Measurements from ENCODE around the gene NPR1.

Gene NPR1

DNA sequence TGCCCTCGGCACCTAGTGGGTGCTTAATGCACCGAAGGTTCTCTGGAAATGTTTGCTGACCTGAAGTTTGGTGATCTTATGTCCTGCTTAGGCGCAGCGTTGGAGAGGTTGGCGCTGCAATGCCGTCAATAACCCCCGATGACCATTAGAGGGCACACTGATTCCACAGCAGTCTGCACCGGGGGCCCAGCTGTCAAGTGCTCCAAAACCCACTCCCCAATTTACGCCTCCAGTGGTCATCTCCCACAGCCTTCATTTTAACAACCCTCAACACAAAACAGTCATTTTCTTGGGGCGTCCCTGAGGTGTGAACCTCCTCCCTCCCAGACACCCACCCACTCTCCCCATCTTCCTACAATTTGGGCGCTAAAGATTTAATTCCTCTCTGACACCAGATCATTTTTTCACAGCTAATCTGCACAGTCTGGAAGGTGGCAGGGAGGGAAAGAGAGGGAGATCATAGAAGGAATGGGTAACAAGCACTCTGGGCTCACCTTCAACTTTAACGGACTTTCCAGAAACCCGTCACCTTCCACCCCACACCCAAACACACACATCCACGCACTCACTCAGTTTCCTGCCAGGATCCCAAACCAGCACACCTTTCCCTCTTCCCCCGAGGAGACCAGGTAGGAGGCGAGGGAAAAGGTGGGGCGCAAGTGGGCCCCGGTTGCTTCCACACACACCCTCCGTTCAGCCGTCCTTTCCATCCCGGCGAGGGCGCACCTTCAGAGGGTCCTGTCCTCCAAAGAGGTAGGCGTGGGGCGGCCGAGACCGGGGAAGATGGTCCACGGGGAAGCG is 570 bp upstream of the NPR1 start:
- H3K4me2 ChIP-seq, result peak overlapping the region; percentile 88 to 99 (median 96)
- H3K27me3 ChIP-seq, result peaks cover 39 to 53% (median 44%) of the 10 kb centered on the region in 11 experiments
- peaks cover 19 to 38% (median 28%) of the 10 kb centered on the region in 10 experiments for H3K4me1 ChIP-seq
- no peak for TF ChIP-seq Cebpa-rat (IDR thresholded peaks at IDR 0.05)
- peak overlapping the region; percentile 20 to 73 (median 66); a peak in 19 of 22 replicates for H3K9ac ChIP-seq
- no peaks in the 10 kb centered on the region for H3K36me3 ChIP-seq
- H4K20me1 ChIP-seq, result no peaks in the 10 kb centered on the region; a peak in 1 of 22 replicates
- H3K27ac ChIP-seq, result peak overlapping the region in 2 of 11 experiments; percentile 48 to 54; a peak in 4 of 22 replicates
- no peaks in the 10 kb centered on the region for H3K9me3 ChIP-seq (replicated peaks in 1 of 11)
- peak overlapping the region; percentile 49 to 71 (median 62) for H3K4me3 ChIP-seq

DNA sequence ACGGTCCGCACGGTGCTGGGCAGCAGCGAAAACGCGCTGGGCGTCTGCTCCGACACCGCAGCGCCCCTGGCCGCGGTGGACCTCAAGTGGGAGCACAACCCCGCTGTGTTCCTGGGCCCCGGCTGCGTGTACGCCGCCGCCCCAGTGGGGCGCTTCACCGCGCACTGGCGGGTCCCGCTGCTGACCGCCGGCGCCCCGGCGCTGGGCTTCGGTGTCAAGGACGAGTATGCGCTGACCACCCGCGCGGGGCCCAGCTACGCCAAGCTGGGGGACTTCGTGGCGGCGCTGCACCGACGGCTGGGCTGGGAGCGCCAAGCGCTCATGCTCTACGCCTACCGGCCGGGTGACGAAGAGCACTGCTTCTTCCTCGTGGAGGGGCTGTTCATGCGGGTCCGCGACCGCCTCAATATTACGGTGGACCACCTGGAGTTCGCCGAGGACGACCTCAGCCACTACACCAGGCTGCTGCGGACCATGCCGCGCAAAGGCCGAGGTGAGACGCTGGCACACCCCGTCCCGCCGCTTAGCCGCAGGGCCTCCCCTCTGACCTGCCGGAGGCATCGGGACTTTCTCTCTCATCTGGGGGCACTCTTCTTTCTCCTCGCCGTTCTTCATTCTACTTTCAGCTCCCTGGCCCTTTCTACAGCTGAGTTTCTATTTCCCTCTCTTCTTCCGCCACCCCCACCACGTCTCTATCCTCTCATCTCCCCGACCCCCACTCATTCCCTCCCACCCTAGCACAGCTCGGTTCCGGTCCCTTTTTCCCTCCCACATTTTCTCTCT is 1.0 kb downstream of the NPR1 start:
- Histone ChIP-seq H3K9ac (peak overlapping the region; percentile 20 to 73 (median 66); a peak in 21 of 22 replicates), H3K4me3 (peak overlapping the region; percentile 49 to 71 (median 62)), H3K4me2 (peak overlapping the region; percentile 88 to 99 (median 96)), H3K4me1 (peaks cover 21 to 35% (median 30%) of the 10 kb centered on the region in 10 experiments), H3K9me3 (replicated peaks in 1 of 11) (no peaks in the 10 kb centered on the region), H3K36me3 (no peaks in the 10 kb centered on the region), H4K20me1 (no peaks in the 10 kb centered on the region; a peak in 1 of 22 replicates), H3K27ac (peak overlapping the region in 8 of 11 experiments; percentile 31 to 68 (median 52); a peak in 14 of 22 replicates), H3K27me3 (peaks cover 39 to 54% (median 44%) of the 10 kb centered on the region in 11 experiments)
- TF ChIP-seq Cebpa-rat (IDR thresholded peaks at IDR 0.05), result no peak

DNA sequence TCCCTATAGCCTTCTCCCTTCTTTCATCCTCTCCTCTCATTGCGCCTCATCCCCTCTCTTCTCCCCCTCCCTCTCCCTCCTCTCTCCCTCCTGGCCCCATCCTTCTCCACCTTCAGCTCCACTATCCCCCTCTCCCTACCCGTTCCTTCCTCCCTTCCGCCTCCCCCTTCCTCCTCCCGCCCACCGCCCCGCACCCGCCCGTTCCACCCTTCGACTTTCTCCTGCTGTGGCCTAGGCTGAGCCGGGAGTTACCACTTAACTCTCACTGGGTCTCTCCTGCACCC is 1.6 kb downstream of the NPR1 start:
- Histone ChIP-seq H3K9ac (peak overlapping the region in 5 of 11 experiments; percentile 52 to 72 (median 71); a peak in 6 of 22 replicates), H3K27ac (no peak overlapping the region), H3K27me3 (peaks cover 39 to 54% (median 44%) of the 10 kb centered on the region in 11 experiments), H3K36me3 (no peaks in the 10 kb centered on the region), H3K9me3 (replicated peaks in 1 of 11) (no peaks in the 10 kb centered on the region), H3K4me3 (peak overlapping the region in 9 of 10 experiments; percentile 57 to 71 (median 63); a peak in 15 of 20 replicates), H3K4me2 (peak overlapping the region; percentile 88 to 99 (median 96); a peak in 20 of 22 replicates), H4K20me1 (no peaks in the 10 kb centered on the region; a peak in 1 of 22 replicates), H3K4me1 (peaks cover 21 to 35% (median 30%) of the 10 kb centered on the region in 10 experiments)
- TF ChIP-seq Cebpa-rat (IDR thresholded peaks at IDR 0.05), result no peak

DNA sequence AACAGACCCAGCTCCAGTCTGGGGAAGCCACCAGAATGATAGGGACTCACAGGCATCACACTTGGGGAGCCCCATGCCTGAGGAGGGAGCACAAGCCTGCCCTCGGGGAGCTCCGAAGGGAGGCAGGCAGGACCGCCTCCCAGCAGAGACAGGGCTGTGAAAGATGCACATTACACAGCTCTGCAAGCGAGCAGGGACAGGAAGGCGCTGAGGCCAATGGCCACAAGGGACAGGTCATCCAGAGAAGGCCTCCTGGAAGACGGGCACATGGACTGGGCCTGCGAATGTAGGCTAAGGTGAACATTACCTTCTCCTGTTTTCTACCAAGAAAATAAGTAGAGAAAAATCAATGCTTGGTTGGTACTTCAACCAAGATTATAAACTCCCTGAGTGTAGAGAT is 4.2 kb downstream of the NPR1 start:
- no peaks in the 10 kb centered on the region for H3K36me3 ChIP-seq
- no peaks in the 10 kb centered on the region for H3K9me3 ChIP-seq (replicated peaks in 1 of 11)
- H3K4me3 ChIP-seq, result no peak overlapping the region
- peaks cover 24 to 40% (median 34%) of the 10 kb centered on the region in 10 experiments for H3K4me1 ChIP-seq
- peaks cover 38 to 52% (median 43%) of the 10 kb centered on the region in 11 experiments for H3K27me3 ChIP-seq
- H3K27ac ChIP-seq, result no peak overlapping the region
- H4K20me1 ChIP-seq, result no peaks in the 10 kb centered on the region; a peak in 1 of 22 replicates
- H3K4me2 ChIP-seq, result no peak overlapping the region
- H3K9ac ChIP-seq, result no peak overlapping the region
- no peak for TF ChIP-seq Cebpa-rat (IDR thresholded peaks at IDR 0.05)

DNA sequence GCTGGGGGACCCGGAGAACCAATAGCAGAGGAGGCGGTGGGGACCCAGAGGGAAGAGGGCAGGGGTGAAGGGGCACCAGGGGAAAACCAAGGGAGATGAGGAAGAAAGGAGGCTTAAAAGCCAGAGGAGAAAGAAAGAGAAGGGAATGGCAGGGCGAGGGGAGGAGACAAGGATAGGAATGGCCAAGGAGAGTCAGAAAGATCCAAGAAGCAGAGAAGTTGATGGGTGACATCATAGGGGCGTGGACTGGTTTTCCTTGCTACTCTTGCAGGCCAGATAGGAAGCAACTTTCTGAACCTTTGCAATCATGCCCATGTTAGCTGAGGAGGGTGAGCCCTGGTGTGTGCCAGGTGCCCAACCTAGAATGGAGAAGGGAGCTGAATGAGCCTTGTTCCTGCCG is 5.4 kb downstream of the NPR1 start:
- Histone ChIP-seq H3K27me3 (peaks cover 27 to 41% (median 32%) of the 10 kb centered on the region in 11 experiments), H3K9me3 (replicated peaks in 1 of 11) (no peaks in the 10 kb centered on the region), H3K36me3 (no peaks in the 10 kb centered on the region), H3K4me1 (peaks cover 24 to 40% (median 34%) of the 10 kb centered on the region in 10 experiments), H3K27ac (no peak overlapping the region), H3K4me3 (no peak overlapping the region), H4K20me1 (no peaks in the 10 kb centered on the region; a peak in 1 of 22 replicates), H3K4me2 (peak overlapping the region in 2 of 11 experiments; percentile 21 to 36; a peak in 2 of 22 replicates), H3K9ac (no peak overlapping the region)
- TF ChIP-seq Cebpa-rat (IDR thresholded peaks at IDR 0.05), result no peak

DNA sequence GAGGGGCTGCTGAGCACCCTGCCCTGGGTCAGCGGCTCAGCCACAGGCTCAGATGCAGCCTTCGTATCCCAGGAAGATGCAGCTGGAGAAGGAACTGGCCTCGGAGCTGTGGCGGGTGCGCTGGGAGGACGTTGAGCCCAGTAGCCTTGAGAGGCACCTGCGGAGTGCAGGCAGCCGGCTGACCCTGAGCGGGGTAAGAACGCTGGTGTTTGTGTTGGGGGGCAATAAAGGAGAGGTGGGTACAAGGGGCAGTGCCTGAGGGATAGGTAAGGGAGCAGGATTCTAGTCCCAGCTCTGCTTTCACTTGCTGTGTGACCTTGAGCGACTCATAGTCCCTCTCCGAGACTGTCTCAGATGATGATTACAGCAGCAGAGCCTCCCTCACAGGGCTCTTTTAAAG is 6.4 kb downstream of the NPR1 start:
- no peaks in the 10 kb centered on the region for H3K9me3 ChIP-seq (replicated peaks in 1 of 11)
- no peak overlapping the region for H3K4me3 ChIP-seq
- H3K4me1 ChIP-seq, result peaks cover 16 to 35% (median 32%) of the 10 kb centered on the region in 10 experiments
- no peaks in the 10 kb centered on the region; a peak in 1 of 22 replicates for H4K20me1 ChIP-seq
- H3K9ac ChIP-seq, result no peak overlapping the region
- no peak for TF ChIP-seq Cebpa-rat (IDR thresholded peaks at IDR 0.05)
- peaks cover 16 to 31% (median 21%) of the 10 kb centered on the region in 11 experiments for H3K27me3 ChIP-seq
- H3K36me3 ChIP-seq, result no peaks in the 10 kb centered on the region
- no peak overlapping the region for H3K4me2 ChIP-seq
- no peak overlapping the region for H3K27ac ChIP-seq

DNA sequence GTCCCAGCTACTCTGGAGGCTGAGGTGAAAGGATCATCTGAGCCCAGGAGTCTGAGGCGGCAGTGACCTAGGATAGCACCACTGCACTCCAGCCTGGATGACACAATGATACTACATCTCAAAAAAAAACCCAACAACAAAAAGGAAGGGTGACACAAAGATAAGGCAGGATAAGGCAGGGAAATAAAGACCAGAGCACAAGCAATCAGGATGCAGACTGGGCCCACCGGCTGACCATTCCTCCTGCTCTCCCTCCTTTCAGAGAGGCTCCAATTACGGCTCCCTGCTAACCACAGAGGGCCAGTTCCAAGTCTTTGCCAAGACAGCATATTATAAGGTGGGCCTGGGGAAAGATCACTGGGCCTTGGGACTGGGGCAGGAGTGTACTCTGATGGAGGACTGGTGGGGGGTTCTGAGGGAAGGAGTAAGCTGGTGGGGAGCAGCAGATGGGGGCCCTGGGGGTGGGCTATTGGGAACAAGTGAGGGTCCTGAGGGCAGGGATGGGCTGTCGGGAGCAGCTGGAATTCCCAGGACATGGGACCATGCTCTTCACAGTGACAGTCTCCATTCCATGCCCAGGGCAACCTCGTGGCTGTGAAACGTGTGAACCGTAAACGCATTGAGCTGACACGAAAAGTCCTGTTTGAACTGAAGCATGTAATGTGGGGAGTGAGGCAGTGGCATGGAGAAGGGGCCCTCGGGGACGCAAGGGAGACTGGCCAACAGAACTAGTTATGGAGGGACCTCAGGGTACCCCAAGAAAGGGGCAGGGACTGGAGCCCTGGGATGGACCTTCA is 7.3 kb downstream of the NPR1 start:
- Histone ChIP-seq H3K9me3 (replicated peaks in 1 of 11) (no peaks in the 10 kb centered on the region), H3K27me3 (peaks cover 8 to 22% (median 13%) of the 10 kb centered on the region in 11 experiments), H3K9ac (no peak overlapping the region), H3K4me3 (no peak overlapping the region), H3K27ac (no peak overlapping the region), H4K20me1 (no peaks in the 10 kb centered on the region; a peak in 1 of 22 replicates), H3K4me2 (no peak overlapping the region), H3K36me3 (no peaks in the 10 kb centered on the region), H3K4me1 (peaks cover 16 to 41% (median 32%) of the 10 kb centered on the region in 10 experiments)
- no peak for TF ChIP-seq Cebpa-rat (IDR thresholded peaks at IDR 0.05)

DNA sequence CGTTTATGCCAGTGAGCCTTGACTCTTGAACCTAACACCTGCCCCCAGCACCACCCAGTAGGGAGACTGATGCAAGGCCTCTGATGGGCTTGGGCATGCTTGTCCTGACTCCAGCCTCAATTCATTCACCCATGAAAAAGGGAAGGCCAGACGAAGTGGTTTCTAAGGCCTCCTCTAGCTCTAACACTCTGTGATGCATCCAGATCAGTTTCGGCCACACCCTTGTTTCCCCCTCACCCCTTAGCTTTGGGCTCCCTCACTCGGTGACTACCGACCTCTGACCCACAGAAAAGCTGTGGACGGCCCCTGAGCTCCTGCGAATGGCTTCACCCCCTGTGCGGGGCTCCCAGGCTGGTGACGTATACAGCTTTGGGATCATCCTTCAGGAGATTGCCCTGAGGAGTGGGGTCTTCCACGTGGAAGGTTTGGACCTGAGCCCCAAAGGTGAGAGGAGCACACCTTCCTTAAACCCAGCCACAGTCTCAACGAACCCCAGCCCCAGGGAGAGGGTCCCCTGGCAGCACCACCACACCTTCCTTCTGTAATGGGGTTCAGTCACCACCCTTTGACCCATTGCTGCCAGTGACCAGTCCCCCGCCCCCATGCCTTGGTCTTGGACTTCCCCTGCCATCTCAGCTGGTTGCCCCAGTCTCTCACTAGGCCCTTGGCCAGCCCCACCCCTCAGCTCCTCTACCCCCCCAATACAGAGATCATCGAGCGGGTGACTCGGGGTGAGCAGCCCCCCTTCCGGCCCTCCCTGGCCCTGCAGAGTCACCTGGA is 9.0 kb downstream of the NPR1 start:
- peak overlapping the region in 4 of 11 experiments; percentile 9 to 48 (median 28); a peak in 2 of 22 replicates for H3K27ac ChIP-seq
- no peaks in the 10 kb centered on the region; a peak in 1 of 22 replicates for H4K20me1 ChIP-seq
- H3K36me3 ChIP-seq, result no peaks in the 10 kb centered on the region
- H3K27me3 ChIP-seq, result peaks cover 0 to 5% (median 0%) of the 10 kb centered on the region in 11 experiments; a peak in 2 of 22 replicates
- H3K9ac ChIP-seq, result no peak overlapping the region; a peak in 1 of 22 replicates
- peaks cover 16 to 50% (median 42%) of the 10 kb centered on the region in 10 experiments for H3K4me1 ChIP-seq
- no peak overlapping the region for H3K4me3 ChIP-seq
- no peak for TF ChIP-seq Cebpa-rat (IDR thresholded peaks at IDR 0.05)
- no peaks in the 10 kb centered on the region for H3K9me3 ChIP-seq (replicated peaks in 1 of 11)
- H3K4me2 ChIP-seq, result peak overlapping the region; percentile 69 to 95 (median 83)

All from BLaER1 treated with 17β-estradiol and CSF1 and Interleukin-3, amounts not matched to agents 10 nM and 100 nM (cell line).